ENCODE data around the gene CNTN4. TPM values are rescaled to one million over a fixed set of nuclear protein-coding genes. Genes with fewer than 3 reads are reported as not detected.

Gene CNTN4
- total RNA-seq, 8 experiments from 2014 or later: 0.31 to 27.6 (median 15.8) TPM

- no peak overlapping the region for H3K4me3 ChIP-seq
- peaks cover 0 to 2% of the 10 kb centered on the region in 2 donors for H3K4me1 ChIP-seq (replicated peaks in 1 of 2)
- in situ Hi-C loops (cut with MboI; ENCODE audit: low pct_unique_long_range_greater_than_20kb in 2 of 9, low sequenced_read_pairs in 9 of 9, unreplicated experiment in 9 of 9): no loop called here
- 9 to 81% (median 28%) methylated on average over 1 to 5 of the region's 5 CpGs; no CpG with 5 or more reads in 1 of the 10 experiments for WGBS, 10 experiments
- peak in 1 of 8 experiments; percentile 30 for ATAC-seq (replicated peaks in 6 of 8)
- no peak overlapping the region for H3K27ac ChIP-seq
Measured at GRCh38 chr3:2477620-2478019, 379.0 kb downstream of the CNTN4 start.

- H3K27ac ChIP-seq: no peak overlapping the region
- H3K4me1 ChIP-seq (replicated peaks in 1 of 2): no peaks in the 10 kb centered on the region
- WGBS, 10 experiments: 0 to 100% (median 85%) methylated on average over 1 to 11 of the region's 21 CpGs; no CpG with 5 or more reads in 3 of the 10 experiments
- no peak for ATAC-seq (replicated peaks in 6 of 8)
- no peak overlapping the region for H3K4me3 ChIP-seq
- in situ Hi-C loops (cut with MboI; ENCODE audit: low pct_unique_long_range_greater_than_20kb in 2 of 9, low sequenced_read_pairs in 9 of 9, unreplicated experiment in 9 of 9): no loop called here
Measured at GRCh38 chr3:2484162-2485026, 385.7 kb downstream of the CNTN4 start.

- WGBS, 10 experiments: 33 to 100% (median 100%) methylated on average over 1 to 5 of the region's 21 CpGs; no CpG with 5 or more reads in 4 of the 10 experiments
Measured at GRCh38 chr3:2485027-2485375, 386.3 kb downstream of the CNTN4 start.

GRCh38 chr3:2495746-2496145 lies 397.1 kb downstream of the CNTN4 start:
- 0 to 100% (median 44%) methylated on average over 1 to 2 of the region's 2 CpGs; no CpG with 5 or more reads in 2 of the 10 experiments for WGBS, 10 experiments
- Histone ChIP-seq H3K4me3 (no peak overlapping the region), H3K4me1 (replicated peaks in 1 of 2) (no peaks in the 10 kb centered on the region), H3K27ac (no peak overlapping the region)
- ATAC-seq (replicated peaks in 6 of 8): no peak
- in situ Hi-C loops (cut with MboI; ENCODE audit: low pct_unique_long_range_greater_than_20kb in 2 of 9, low sequenced_read_pairs in 9 of 9, unreplicated experiment in 9 of 9): no loop called here

More at GRCh38 chr3:2485027-2485375, 386.3 kb downstream of the CNTN4 start:
- no peak overlapping the region for H3K4me3 ChIP-seq
- no peaks in the 10 kb centered on the region for H3K4me1 ChIP-seq (replicated peaks in 1 of 2)
- H3K27ac ChIP-seq: no peak overlapping the region
- in situ Hi-C loops (cut with MboI; ENCODE audit: low pct_unique_long_range_greater_than_20kb in 2 of 9, low sequenced_read_pairs in 9 of 9, unreplicated experiment in 9 of 9): no loop called here
- ATAC-seq (replicated peaks in 6 of 8): no peak

- Histone ChIP-seq H3K4me1 (replicated peaks in 1 of 2) (no peaks in the 10 kb centered on the region), H3K4me3 (no peak overlapping the region), H3K27ac (no peak overlapping the region)
- in situ Hi-C loops (cut with MboI; ENCODE audit: low pct_unique_long_range_greater_than_20kb in 2 of 9, low sequenced_read_pairs in 9 of 9, unreplicated experiment in 9 of 9): no loop called here
- no peak for ATAC-seq (replicated peaks in 6 of 8)
- WGBS, 10 experiments: 0 to 95% (median 77%) methylated on average over 1 to 2 of the region's 2 CpGs; no CpG with 5 or more reads in 2 of the 10 experiments
Measured at GRCh38 chr3:2504912-2505311, 406.2 kb downstream of the CNTN4 start.

- no peak for ATAC-seq (replicated peaks in 6 of 8)
- in situ Hi-C loops (cut with MboI; ENCODE audit: low pct_unique_long_range_greater_than_20kb in 2 of 9, low sequenced_read_pairs in 9 of 9, unreplicated experiment in 9 of 9): no loop called here
- 2 to 96% (median 77%) methylated on average over 3 to 8 of the region's 8 CpGs; no CpG with 5 or more reads in 1 of the 10 experiments for WGBS, 10 experiments
- H3K27ac ChIP-seq: no peak overlapping the region
- peaks cover 11 to 13% of the 10 kb centered on the region in 2 donors for H3K4me1 ChIP-seq (replicated peaks in 1 of 2)
- no peak overlapping the region for H3K4me3 ChIP-seq
Measured at GRCh38 chr3:2506776-2507175, 408.1 kb downstream of the CNTN4 start.

- Histone ChIP-seq H3K27ac (peak overlapping the region in 1 of 2 donors; percentile 59), H3K4me3 (peak overlapping the region in 1 of 5 donors; percentile 21)
Measured at GRCh38 chr3:2510591-2511145, 412.0 kb downstream of the CNTN4 start.

GRCh38 chr3:2511356-2511755 lies 412.7 kb downstream of the CNTN4 start:
- ATAC-seq (replicated peaks in 6 of 8): peak in 6 of 8 experiments; percentile 17 to 97 (median 94)
- Histone ChIP-seq H3K4me1 (replicated peaks in 1 of 2) (peaks cover 18 to 33% of the 10 kb centered on the region in 2 donors), H3K4me3 (peak overlapping the region; percentile 5 to 24 (median 21)), H3K27ac (peak overlapping the region in 1 of 2 donors; percentile 59)
- in situ Hi-C loops (cut with MboI; ENCODE audit: low pct_unique_long_range_greater_than_20kb in 2 of 9, low sequenced_read_pairs in 9 of 9, unreplicated experiment in 9 of 9): no loop called here
- 0 to 67% (median 7%) methylated on average over 1 to 9 of the region's 10 CpGs; no CpG with 5 or more reads in 2 of the 10 experiments for WGBS, 10 experiments

More at GRCh38 chr3:2510591-2511145, 412.0 kb downstream of the CNTN4 start:
- H3K4me1 ChIP-seq (replicated peaks in 1 of 2): peaks cover 18 to 33% of the 10 kb centered on the region in 2 donors
- 2 to 86% (median 33%) methylated on average over 2 to 8 of the region's 8 CpGs for WGBS, 10 experiments
- in situ Hi-C loops (cut with MboI; ENCODE audit: low pct_unique_long_range_greater_than_20kb in 2 of 9, low sequenced_read_pairs in 9 of 9, unreplicated experiment in 9 of 9): no loop called here
- peak in 5 of 8 experiments; percentile 31 to 50 (median 44) for ATAC-seq (replicated peaks in 6 of 8)

- Histone ChIP-seq H3K4me3 (peak overlapping the region in 2 of 5 donors; percentile 2 to 5), H3K27ac (no peak overlapping the region), H3K4me1 (replicated peaks in 1 of 2) (peaks cover 25 to 48% of the 10 kb centered on the region in 2 donors)
- no peak for ATAC-seq (replicated peaks in 6 of 8)
- 0 to 90% (median 60%) methylated on average over 1 to 2 of the region's 2 CpGs; no CpG with 5 or more reads in 3 of the 10 experiments for WGBS, 10 experiments
- in situ Hi-C loops (cut with MboI; ENCODE audit: low pct_unique_long_range_greater_than_20kb in 2 of 9, low sequenced_read_pairs in 9 of 9, unreplicated experiment in 9 of 9): no loop called here
Measured at GRCh38 chr3:2512881-2513280, 414.2 kb downstream of the CNTN4 start.

- Histone ChIP-seq H3K4me1 (replicated peaks in 1 of 2) (peaks cover 26 to 52% of the 10 kb centered on the region in 2 donors), H3K27ac (no peak overlapping the region), H3K4me3 (no peak overlapping the region)
- in situ Hi-C loops (cut with MboI; ENCODE audit: low pct_unique_long_range_greater_than_20kb in 2 of 9, low sequenced_read_pairs in 9 of 9, unreplicated experiment in 9 of 9): no loop called here
- no peak for ATAC-seq (replicated peaks in 6 of 8)
- WGBS, 10 experiments: 0 to 42% (median 14%) methylated on average over 1 to 4 of the region's 4 CpGs; no CpG with 5 or more reads in 2 of the 10 experiments
Measured at GRCh38 chr3:2513986-2514385, 415.3 kb downstream of the CNTN4 start.

- in situ Hi-C loops (cut with MboI; ENCODE audit: low pct_unique_long_range_greater_than_20kb in 2 of 9, low sequenced_read_pairs in 9 of 9, unreplicated experiment in 9 of 9): no loop called here
- peaks cover 13 to 44% of the 10 kb centered on the region in 2 donors for H3K4me1 ChIP-seq (replicated peaks in 1 of 2)
- 43 to 100% (median 67%) methylated on average over 1 of the region's 1 CpG; no CpG with 5 or more reads in 2 of the 10 experiments for WGBS, 10 experiments
- H3K27ac ChIP-seq: no peak overlapping the region
- no peak for ATAC-seq (replicated peaks in 6 of 8)
- H3K4me3 ChIP-seq: no peak overlapping the region
Measured at GRCh38 chr3:2516762-2517441, 418.2 kb downstream of the CNTN4 start.

- in situ Hi-C loops (cut with MboI; ENCODE audit: low pct_unique_long_range_greater_than_20kb in 2 of 9, low sequenced_read_pairs in 9 of 9, unreplicated experiment in 9 of 9): no loop called here
- H3K27ac ChIP-seq: no peak overlapping the region
- peak in 5 of 8 experiments; percentile 77 to 90 (median 85) for ATAC-seq (replicated peaks in 6 of 8)
- WGBS, 10 experiments: 29 to 72% (median 45%) methylated on average over 1 to 5 of the region's 5 CpGs; no CpG with 5 or more reads in 2 of the 10 experiments
- no peak overlapping the region for H3K4me3 ChIP-seq
- H3K4me1 ChIP-seq (replicated peaks in 1 of 2): peaks cover 17 to 46% of the 10 kb centered on the region in 2 donors
Measured at GRCh38 chr3:2517500-2518172, 419.0 kb downstream of the CNTN4 start.
